HG03521 (cell line): ENCODE results near the gene ZNF592.

Experiments
- ATAC-seq: cut with Tn5 transposase; IDR thresholded peaks from one replicate; pipeline ENCODE4 v1.9.1; 2021; ENCODE audit warnings: mild to moderate bottlenecking, moderate library complexity; ENCODE audit not compliant: unreplicated experiment

The ZNF592 gene, protein sequence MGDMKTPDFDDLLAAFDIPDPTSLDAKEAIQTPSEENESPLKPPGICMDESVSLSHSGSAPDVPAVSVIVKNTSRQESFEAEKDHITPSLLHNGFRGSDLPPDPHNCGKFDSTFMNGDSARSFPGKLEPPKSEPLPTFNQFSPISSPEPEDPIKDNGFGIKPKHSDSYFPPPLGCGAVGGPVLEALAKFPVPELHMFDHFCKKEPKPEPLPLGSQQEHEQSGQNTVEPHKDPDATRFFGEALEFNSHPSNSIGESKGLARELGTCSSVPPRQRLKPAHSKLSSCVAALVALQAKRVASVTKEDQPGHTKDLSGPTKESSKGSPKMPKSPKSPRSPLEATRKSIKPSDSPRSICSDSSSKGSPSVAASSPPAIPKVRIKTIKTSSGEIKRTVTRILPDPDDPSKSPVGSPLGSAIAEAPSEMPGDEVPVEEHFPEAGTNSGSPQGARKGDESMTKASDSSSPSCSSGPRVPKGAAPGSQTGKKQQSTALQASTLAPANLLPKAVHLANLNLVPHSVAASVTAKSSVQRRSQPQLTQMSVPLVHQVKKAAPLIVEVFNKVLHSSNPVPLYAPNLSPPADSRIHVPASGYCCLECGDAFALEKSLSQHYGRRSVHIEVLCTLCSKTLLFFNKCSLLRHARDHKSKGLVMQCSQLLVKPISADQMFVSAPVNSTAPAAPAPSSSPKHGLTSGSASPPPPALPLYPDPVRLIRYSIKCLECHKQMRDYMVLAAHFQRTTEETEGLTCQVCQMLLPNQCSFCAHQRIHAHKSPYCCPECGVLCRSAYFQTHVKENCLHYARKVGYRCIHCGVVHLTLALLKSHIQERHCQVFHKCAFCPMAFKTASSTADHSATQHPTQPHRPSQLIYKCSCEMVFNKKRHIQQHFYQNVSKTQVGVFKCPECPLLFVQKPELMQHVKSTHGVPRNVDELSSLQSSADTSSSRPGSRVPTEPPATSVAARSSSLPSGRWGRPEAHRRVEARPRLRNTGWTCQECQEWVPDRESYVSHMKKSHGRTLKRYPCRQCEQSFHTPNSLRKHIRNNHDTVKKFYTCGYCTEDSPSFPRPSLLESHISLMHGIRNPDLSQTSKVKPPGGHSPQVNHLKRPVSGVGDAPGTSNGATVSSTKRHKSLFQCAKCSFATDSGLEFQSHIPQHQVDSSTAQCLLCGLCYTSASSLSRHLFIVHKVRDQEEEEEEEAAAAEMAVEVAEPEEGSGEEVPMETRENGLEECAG (N-terminal part only)

GRCh38 chr15:84748274-84749110 lies at the start of gene ZNF592:
TSS of gene ZNF592 (plus strand) at chr15:84748592. CDS start at chr15:84782676, 34,084 bp downstream.
- ATAC-seq: peak; percentile 51

GRCh38 chr15:84699538-84700191 lies 48.7 kb upstream of the ZNF592 start:
- no peak for ATAC-seq

- ATAC-seq: no peak
Measured at GRCh38 chr15:84702961-84703482, 45.4 kb upstream of the ZNF592 start.

- ATAC-seq: no peak
Measured at GRCh38 chr15:84703808-84704207, 44.6 kb upstream of the ZNF592 start.

GRCh38 chr15:84714372-84714771 lies 34.0 kb upstream of the ZNF592 start:
- ATAC-seq: no peak

- ATAC-seq: no peak
Measured at GRCh38 chr15:84714821-84715220, 33.6 kb upstream of the ZNF592 start.

GRCh38 chr15:84715441-84716035 lies 32.9 kb upstream of the ZNF592 start:
- no peak for ATAC-seq

- peak; percentile 92 for ATAC-seq
Measured at GRCh38 chr15:84716036-84716732, 32.2 kb upstream of the ZNF592 start, which contains the start of gene SEC11A. TSS of gene SEC11A (minus strand) at chr15:84716139. CDS start at chr15:84716075, 64 bp downstream.

DNA sequence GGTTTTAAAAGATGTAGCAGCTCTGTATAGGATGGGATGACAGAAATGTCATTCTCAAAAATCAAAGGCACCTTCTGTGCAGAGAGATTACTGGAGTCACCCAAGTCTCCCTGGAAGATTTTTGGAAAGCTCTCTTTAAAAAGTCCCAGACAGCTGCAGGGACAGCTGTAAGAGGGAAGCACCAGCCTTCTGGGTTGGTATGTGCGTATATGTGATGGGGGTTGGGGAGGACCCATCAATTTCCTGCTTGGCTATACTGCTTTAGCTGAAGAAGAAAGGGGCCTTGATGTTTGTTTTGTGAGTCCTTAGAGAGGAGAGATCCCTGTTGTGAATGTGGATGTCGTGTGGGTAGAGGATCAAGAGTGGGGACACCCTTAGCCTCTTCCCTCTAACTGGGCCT lies 27.0 kb upstream of the ZNF592 start:
- ATAC-seq: no peak

- no peak for ATAC-seq
Measured at GRCh38 chr15:84722628-84723027, 25.8 kb upstream of the ZNF592 start.

DNA sequence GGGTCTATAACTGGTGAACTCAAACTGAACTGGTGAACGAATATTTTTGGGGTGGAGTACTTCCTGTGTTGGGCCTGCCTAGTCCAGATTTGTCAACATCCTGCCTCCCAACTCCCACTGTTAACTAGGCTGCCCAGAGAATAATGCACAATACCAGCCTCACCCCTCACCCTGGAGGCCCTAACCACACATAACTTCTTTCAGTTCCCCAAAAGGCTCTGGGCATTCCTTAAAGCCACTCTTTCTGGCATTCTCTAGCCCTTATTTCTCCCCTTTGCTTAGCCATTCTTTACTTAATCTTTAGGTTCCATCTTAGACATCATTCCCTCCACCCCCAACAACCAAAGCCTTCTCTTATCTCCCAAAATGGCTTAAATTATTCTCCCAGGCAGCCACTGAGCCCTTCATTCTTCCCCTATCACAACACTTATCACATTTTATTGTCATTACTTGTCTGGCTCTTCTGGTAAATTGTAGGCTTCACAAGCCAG lies 23.3 kb upstream of the ZNF592 start:
- no peak for ATAC-seq

- ATAC-seq: no peak
Measured at GRCh38 chr15:84727429-84727828, 21.0 kb upstream of the ZNF592 start.

- no peak for ATAC-seq
Measured at GRCh38 chr15:84731774-84732173, 16.6 kb upstream of the ZNF592 start.

DNA sequence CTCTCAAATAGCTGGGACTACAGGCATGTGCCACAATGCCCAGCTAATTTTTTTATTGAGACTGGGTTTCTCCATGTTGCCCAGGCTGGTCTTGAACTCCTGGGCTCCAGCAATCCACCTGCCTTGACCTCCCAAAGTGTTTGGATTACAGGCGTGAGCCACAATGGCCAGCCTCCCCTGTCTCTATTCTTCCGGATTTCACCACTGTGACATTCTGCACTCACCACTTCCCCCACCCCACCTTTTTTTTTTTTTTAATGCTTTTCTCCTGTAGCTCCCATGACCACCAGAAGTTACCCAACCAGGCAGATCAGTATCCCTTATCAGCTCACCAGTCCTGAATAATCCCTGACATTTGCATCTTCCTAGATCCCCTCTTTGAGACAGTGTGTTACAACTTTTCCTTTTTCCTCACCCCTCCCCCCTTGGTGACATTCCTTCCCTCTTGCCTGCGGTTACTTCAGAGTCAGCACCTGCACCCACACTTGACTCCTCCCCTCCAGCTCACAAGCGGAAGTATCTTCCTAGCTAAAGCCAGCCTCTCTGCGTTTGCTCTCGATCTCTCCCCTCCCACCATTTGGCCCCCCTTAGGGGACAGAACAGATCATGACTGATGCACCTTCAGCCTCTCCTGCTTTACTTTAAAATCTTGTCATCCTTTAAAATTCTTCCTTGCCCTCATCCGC lies 13.5 kb upstream of the ZNF592 start:
- peak; percentile 64 for ATAC-seq

DNA sequence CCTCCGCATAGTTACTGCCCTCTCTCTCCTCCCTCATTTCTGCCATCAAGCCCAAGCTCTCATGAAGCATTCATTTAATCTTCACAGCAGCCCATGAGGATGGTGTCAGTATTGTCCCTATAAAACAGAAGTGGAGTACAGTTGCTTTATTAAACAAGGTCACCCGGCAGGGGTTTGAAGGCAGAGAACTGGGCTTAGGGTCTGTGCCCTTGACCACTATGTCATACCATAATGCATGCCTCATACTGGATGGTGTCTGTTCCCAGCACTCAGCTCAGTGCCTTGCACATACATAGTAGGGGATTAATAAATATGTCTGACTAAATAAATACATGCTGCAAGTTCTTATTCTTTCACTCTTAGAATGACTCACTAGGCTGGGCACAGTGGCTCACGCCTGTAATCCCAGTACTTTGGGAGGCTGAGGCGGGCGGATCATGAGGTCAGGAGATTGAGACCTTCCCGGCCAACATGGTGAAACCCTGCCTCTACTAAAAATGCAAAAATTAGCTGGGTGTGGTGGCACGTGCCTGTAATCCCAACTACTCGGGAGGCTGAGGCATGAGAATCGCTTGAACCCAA lies 12.8 kb upstream of the ZNF592 start:
- peak; percentile 37 for ATAC-seq

GRCh38 chr15:84736375-84736774 lies 12.0 kb upstream of the ZNF592 start:
- ATAC-seq: peak; percentile 51

DNA sequence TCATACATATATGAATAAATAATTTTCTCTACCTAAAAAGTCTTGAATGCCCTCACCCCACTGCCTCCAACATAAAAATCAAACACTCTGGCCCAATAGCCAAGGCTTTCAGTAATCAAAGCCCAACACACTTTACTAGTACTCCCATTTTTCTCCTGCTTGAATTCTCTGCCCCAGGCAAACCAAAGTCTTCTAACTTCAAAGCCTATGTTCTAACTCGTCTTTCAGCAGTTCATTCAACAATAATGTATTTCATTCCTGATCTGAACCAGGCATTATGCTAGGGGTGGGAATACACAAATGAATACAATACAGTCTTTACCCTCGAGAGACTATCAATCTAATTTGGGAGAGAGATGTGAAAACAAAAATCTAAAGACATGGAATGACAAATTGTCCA lies 11.4 kb upstream of the ZNF592 start:
- ATAC-seq: no peak
